NOMO-1 treated with DMSO at 0.1 percent for 48 hours (cell line): ENCODE measurements around the gene HOXB1.

Experiments used
- DNase-seq: peaks from one replicate; lab custom pipeline; 2025; ENCODE audit not compliant: unreplicated experiment; lab: John Stamatoyannopoulos, UW

The HOXB1 gene

GRCh38 chr17:48567646-48568354 lies 37.0 kb upstream of the HOXB1 start:
- no peak for DNase-seq

- DNase-seq = no peak
These were observed 36.4 kb upstream of the HOXB1 start for GRCh38 chr17:48567209-48567608.

GRCh38 chr17:48566717-48567116 lies 35.9 kb upstream of the HOXB1 start:
- no peak for DNase-seq

- DNase-seq = no peak
These were observed 35.3 kb upstream of the HOXB1 start for GRCh38 chr17:48565925-48566710.

GRCh38 chr17:48565022-48565554 lies 34.3 kb upstream of the HOXB1 start:
- no peak for DNase-seq

GRCh38 chr17:48564188-48565021 lies 33.6 kb upstream of the HOXB1 start:
- no peak for DNase-seq

GRCh38 chr17:48563867-48564187 lies 33.0 kb upstream of the HOXB1 start:
- no peak for DNase-seq

GRCh38 chr17:48563385-48563838 lies 32.6 kb upstream of the HOXB1 start:
- DNase-seq = no peak

GRCh38 chr17:48562934-48563333 lies 32.1 kb upstream of the HOXB1 start:
- DNase-seq = no peak

- DNase-seq = no peak
These were observed 31.3 kb upstream of the HOXB1 start for GRCh38 chr17:48561884-48562810.

GRCh38 chr17:48559840-48560817 lies 29.3 kb upstream of the HOXB1 start:
- no peak for DNase-seq

- DNase-seq = no peak
These were observed 28.5 kb upstream of the HOXB1 start for GRCh38 chr17:48559122-48559839.

- no peak for DNase-seq
These were observed 28.0 kb upstream of the HOXB1 start for GRCh38 chr17:48558831-48559121.

GRCh38 chr17:48558057-48558830 lies 27.4 kb upstream of the HOXB1 start:
- DNase-seq = no peak

- DNase-seq = no peak
These were observed 26.0 kb upstream of the HOXB1 start for GRCh38 chr17:48556576-48557401.

GRCh38 chr17:48556229-48556575 lies 25.4 kb upstream of the HOXB1 start:
- no peak for DNase-seq
